Osteoblast (primary cell): ENCODE measurements around the gene KRT80. TPM values are rescaled to one million over a fixed set of nuclear protein-coding genes. Genes with fewer than 3 reads are reported as not detected.

Experiments used
- DNase-seq: peaks from one replicate; pipeline ENCODE4 v3.0.0; 2011; ENCODE audit warnings: low spot score, mixed read lengths; ENCODE audit not compliant: insufficient read length; ENCODE audit errors: missing footprints
- H2AFZ ChIP-seq: 2 replicates; pipeline ENCODE4 v1.6.0; 2011; ENCODE audit warnings: mild to moderate bottlenecking, low read length
- H3K27ac ChIP-seq: 2 replicates; pipeline ENCODE4 v1.5.1; 2011; ENCODE audit warnings: mild to moderate bottlenecking, low read depth, low read length, moderate library complexity
- H3K27me3 ChIP-seq: 2 replicates; pipeline ENCODE4 v1.6.0; 2012; ENCODE audit warnings: mild to moderate bottlenecking, control low read depth, inconsistent platforms, low read length, moderate library complexity; ENCODE audit not compliant: insufficient read depth
- H3K36me3 ChIP-seq: 2 replicates; pipeline ENCODE4 v1.5.1; 2011; ENCODE audit warnings: mild to moderate bottlenecking, low read length, control low read depth, moderate library complexity; ENCODE audit not compliant: insufficient read depth
- H3K4me1 ChIP-seq: 2 replicates; pipeline ENCODE4 v1.5.1; 2011; ENCODE audit warnings: mild to moderate bottlenecking, low read length, control low read depth, moderate library complexity; ENCODE audit not compliant: insufficient read depth
- H3K4me2 ChIP-seq: 2 replicates; pipeline ENCODE4 v1.6.0; 2011; ENCODE audit warnings: mild to moderate bottlenecking, low read length; ENCODE audit not compliant: insufficient read depth
- H3K4me3 ChIP-seq: fragments of 200-600 bp; sonication (generic); 3 replicates; pipeline ENCODE4 v1.5.1; 2012; ENCODE audit warnings: mild to moderate bottlenecking, low read length, inconsistent platforms; ENCODE audit not compliant: insufficient read depth
- H3K79me2 ChIP-seq: 2 replicates; pipeline ENCODE4 v1.6.0; 2012; ENCODE audit warnings: mild to moderate bottlenecking, low read length, control low read depth, inconsistent platforms; ENCODE audit not compliant: insufficient read depth
- H3K9me3 ChIP-seq: 2 replicates; pipeline ENCODE4 v1.5.1; 2011; ENCODE audit warnings: low read depth, low read length, control low read depth
- H4K20me1 ChIP-seq: 2 replicates; pipeline ENCODE4 v1.6.0; 2012; ENCODE audit warnings: mild to moderate bottlenecking, low read length, control low read depth; ENCODE audit not compliant: insufficient read depth
- CTCF ChIP-seq: IDR thresholded peaks from 2 replicates; pipeline ENCODE4 v1.5.1; 2011; ENCODE audit warnings: mild to moderate bottlenecking, low read depth, low read length, moderate library complexity; ENCODE audit errors: extremely low read depth
- total RNA-seq: library from RNA; depleted of rRNA; stranded (reverse); fragments of >200 nt; gene quantifications from 2 replicates; pipeline ENCODE4 v1.2.3, GENCODE V29; 2012

KRT80 gene
- total RNA-seq, 1 donor, result 0.72 TPM

DNA sequence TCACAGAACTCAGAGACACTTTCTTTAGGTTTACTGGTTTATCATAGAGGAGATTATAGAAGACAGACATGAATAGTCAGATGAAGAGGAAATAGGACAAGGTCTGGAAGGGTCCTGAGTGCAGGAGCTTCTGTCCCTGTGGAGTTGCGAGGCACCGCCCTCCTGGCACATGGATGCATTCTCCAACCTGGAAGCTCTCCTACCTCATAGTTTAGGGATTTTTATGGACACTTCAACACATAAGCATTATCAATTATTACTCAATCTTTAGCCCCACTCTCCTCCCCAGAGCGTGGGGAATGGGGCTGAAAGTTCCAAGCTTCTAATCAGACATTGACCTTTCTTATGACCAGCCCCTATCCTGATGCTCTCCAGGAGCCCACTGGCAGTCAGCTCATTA is 28.7 kb upstream of the KRT80 start:
- Histone ChIP-seq H3K79me2 (no peaks in the 10 kb centered on the region), H3K36me3 (no peaks in the 10 kb centered on the region), H3K4me1 (peaks cover 20% of the 10 kb centered on the region), H2AFZ (no peak overlapping the region), H3K4me2 (no peak overlapping the region), H3K4me3 (no peak overlapping the region), H3K27ac (no peak overlapping the region), H3K9me3 (peaks cover under 1% of the 10 kb centered on the region), H4K20me1 (no peaks in the 10 kb centered on the region), H3K27me3 (no peaks in the 10 kb centered on the region)
- TF ChIP-seq CTCF, result no peak
- no peak for DNase-seq

GRCh38 chr12:52218001-52218400 is 26.2 kb upstream of the KRT80 start:
- TF ChIP-seq CTCF, result no peak
- no peaks in the 10 kb centered on the region for H4K20me1 ChIP-seq
- no peaks in the 10 kb centered on the region for H3K9me3 ChIP-seq
- H3K4me2 ChIP-seq, result no peak overlapping the region
- H3K4me3 ChIP-seq, result no peak overlapping the region
- no peak overlapping the region for H2AFZ ChIP-seq
- no peaks in the 10 kb centered on the region for H3K79me2 ChIP-seq
- no peaks in the 10 kb centered on the region for H3K27me3 ChIP-seq
- no peak overlapping the region for H3K27ac ChIP-seq
- no peak for DNase-seq
- H3K36me3 ChIP-seq, result no peaks in the 10 kb centered on the region
- H3K4me1 ChIP-seq, result peaks cover 18% of the 10 kb centered on the region

DNA sequence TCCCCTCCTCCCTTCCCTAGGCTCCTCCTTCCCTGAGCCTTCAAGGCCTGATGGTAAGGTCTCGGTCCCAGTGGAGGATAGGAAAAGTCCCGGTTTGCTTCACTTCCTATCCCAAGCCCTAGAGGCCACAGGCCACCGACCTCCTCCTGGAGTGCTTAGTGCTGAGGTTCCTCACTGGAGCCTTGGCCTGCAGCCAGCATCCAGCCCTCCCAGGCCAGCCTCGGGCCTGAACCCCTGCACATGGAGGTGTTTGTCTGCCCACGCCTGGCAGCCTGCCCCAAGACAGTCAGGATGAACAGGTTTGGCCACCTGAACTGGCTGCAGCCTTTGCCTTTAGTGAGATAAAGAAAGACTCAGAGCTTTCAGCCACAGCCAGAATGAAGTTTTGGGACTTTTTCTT is 25.4 kb upstream of the KRT80 start:
- Histone ChIP-seq H2AFZ (no peak overlapping the region), H3K79me2 (no peaks in the 10 kb centered on the region), H3K27ac (no peak overlapping the region), H3K4me2 (no peak overlapping the region), H3K4me3 (no peak overlapping the region), H3K9me3 (no peaks in the 10 kb centered on the region), H3K36me3 (no peaks in the 10 kb centered on the region), H3K27me3 (no peaks in the 10 kb centered on the region), H4K20me1 (no peaks in the 10 kb centered on the region), H3K4me1 (peaks cover 17% of the 10 kb centered on the region)
- TF ChIP-seq CTCF, result no peak
- DNase-seq, result peak; percentile 39

DNA sequence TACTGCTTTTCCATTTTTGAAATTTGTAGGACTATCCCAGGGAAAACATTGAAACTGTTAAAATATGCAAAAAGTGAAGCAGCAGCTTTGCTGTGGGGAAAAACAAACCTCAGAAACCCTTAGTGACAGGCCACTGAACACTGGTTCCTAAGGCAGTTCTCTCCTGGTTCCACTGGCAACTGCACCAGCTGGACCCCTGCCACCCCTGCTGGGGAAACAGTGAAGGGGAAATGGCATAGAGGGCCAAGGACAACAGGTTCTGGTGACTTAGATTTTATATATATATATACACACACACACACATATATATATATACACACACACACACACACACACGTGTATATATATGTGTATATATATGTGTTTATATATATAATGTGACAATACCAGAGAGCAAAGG is 25.0 kb upstream of the KRT80 start:
- H3K79me2 ChIP-seq, result no peaks in the 10 kb centered on the region
- H3K27me3 ChIP-seq, result no peaks in the 10 kb centered on the region
- DNase-seq, result no peak
- peaks cover 13% of the 10 kb centered on the region for H3K4me1 ChIP-seq
- no peak for TF ChIP-seq CTCF
- H2AFZ ChIP-seq, result no peak overlapping the region
- no peak overlapping the region for H3K27ac ChIP-seq
- H3K4me2 ChIP-seq, result no peak overlapping the region
- no peaks in the 10 kb centered on the region for H3K9me3 ChIP-seq
- no peaks in the 10 kb centered on the region for H4K20me1 ChIP-seq
- H3K4me3 ChIP-seq, result no peak overlapping the region
- no peaks in the 10 kb centered on the region for H3K36me3 ChIP-seq
